NCI-H1092 (cell line): ENCODE measurements around the gene GABPB1.

Experiments
- DNase-seq: peaks from one replicate; lab custom pipeline; 2025; lab: John Stamatoyannopoulos, UW

GABPB1 gene

GRCh38 chr15:50241684-50242450, 113.1 kb downstream of the GABPB1 start:
- DNase-seq: no peak

GRCh38 chr15:50238255-50238654, 116.7 kb downstream of the GABPB1 start:
- DNase-seq: no peak

GRCh38 chr15:50236433-50236832, 118.6 kb downstream of the GABPB1 start:
- no peak for DNase-seq

- DNase-seq: no peak
Observed at GRCh38 chr15:50235794-50236193, 119.2 kb downstream of the GABPB1 start.

GRCh38 chr15:50234764-50235163, 120.2 kb downstream of the GABPB1 start:
- no peak for DNase-seq

GRCh38 chr15:50233192-50233736, 121.7 kb downstream of the GABPB1 start:
- DNase-seq: no peak

GRCh38 chr15:50232791-50233190, 122.2 kb downstream of the GABPB1 start:
- DNase-seq: no peak

GRCh38 chr15:50231761-50232160, 123.2 kb downstream of the GABPB1 start:
- no peak for DNase-seq

- no peak for DNase-seq
Observed at GRCh38 chr15:50229336-50229735, 125.7 kb downstream of the GABPB1 start.

- DNase-seq: no peak
Observed at GRCh38 chr15:50228866-50229265, 126.1 kb downstream of the GABPB1 start.

GRCh38 chr15:50227076-50227475, 127.9 kb downstream of the GABPB1 start:
- DNase-seq: no peak

- no peak for DNase-seq
Observed at GRCh38 chr15:50225938-50226337, 129.1 kb downstream of the GABPB1 start.
